WERI-Rb-1 (cell line): ENCODE results near the gene SLC35F4.

Experiments used
- DNase-seq: peaks from one replicate; pipeline ENCODE4 v3.0.0-alpha.2; 2020
- H3K27ac ChIP-seq: fragments of 250-450 bp; sonication (Bioruptor Pico); 2 replicates; pipeline ENCODE4 v1.5.1; 2020; ENCODE audit warnings: mild to moderate bottlenecking, moderate library complexity
- H3K27me3 ChIP-seq: fragments of 250-450 bp; sonication (Bioruptor Pico); 2 replicates; pipeline ENCODE4 v1.5.1; 2021; ENCODE audit warnings: mild to moderate bottlenecking, low read depth, moderate library complexity; ENCODE audit not compliant: insufficient read depth, severe bottlenecking
- H3K36me3 ChIP-seq: fragments of 250-450 bp; sonication (Bioruptor Pico); 2 replicates; pipeline ENCODE4 v1.5.1; 2020; ENCODE audit warnings: mild to moderate bottlenecking, moderate library complexity
- H3K4me3 ChIP-seq: 2 replicates; pipeline ENCODE4 v1.5.1; 2011; ENCODE audit warnings: low read depth, mild to moderate bottlenecking, control low read depth, low read length
- H3K9me3 ChIP-seq: fragments of 250-450 bp; sonication (Bioruptor Pico); 2 replicates; pipeline ENCODE4 v1.5.1; 2021; ENCODE audit warnings: mild to moderate bottlenecking, moderate library complexity; ENCODE audit not compliant: severe bottlenecking
- TF ChIP-seq, protein P1 (sequence below): IDR thresholded peaks from 2 replicates; pipeline ENCODE4 v1.5.1; 2011; ENCODE audit warnings: low read depth, mild to moderate bottlenecking, control low read depth, inconsistent platforms, low read length

SLC35F4 gene

DNA sequence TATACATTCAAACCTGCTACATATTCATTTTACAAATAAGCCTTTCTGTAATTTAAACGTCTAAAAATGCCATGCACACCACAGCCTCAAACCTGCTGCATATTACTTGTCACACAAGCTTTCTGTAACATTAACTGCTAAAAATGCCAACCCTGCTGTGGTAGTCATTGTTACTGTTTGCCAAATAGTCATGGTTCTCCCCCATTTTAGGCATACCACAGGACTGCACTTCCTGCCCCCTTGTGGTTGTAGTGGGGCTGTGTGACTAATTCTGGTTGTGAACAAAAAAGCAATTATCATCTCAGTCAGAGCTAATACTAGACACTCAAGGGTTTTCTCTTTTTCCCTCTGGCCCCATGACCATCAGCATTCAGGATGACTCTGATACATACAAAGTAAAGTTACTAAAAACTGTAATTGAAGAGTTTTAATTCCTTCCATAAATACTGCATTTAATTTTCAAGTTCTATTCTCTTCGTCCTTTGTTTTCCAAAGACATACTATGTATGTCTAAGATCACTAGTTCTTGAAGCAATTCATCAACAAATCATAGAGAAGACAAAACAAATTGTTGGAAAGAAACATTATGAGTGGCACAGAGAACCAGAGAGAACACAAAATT, 5.7 kb upstream of the SLC35F4 start:
- H3K27me3 ChIP-seq = no peaks in the 10 kb centered on the region
- no peak overlapping the region for H3K27ac ChIP-seq
- H3K4me3 ChIP-seq = no peak overlapping the region
- H3K9me3 ChIP-seq = no peaks in the 10 kb centered on the region
- peak; percentile 50 for DNase-seq
- TF ChIP-seq, protein P1, sequence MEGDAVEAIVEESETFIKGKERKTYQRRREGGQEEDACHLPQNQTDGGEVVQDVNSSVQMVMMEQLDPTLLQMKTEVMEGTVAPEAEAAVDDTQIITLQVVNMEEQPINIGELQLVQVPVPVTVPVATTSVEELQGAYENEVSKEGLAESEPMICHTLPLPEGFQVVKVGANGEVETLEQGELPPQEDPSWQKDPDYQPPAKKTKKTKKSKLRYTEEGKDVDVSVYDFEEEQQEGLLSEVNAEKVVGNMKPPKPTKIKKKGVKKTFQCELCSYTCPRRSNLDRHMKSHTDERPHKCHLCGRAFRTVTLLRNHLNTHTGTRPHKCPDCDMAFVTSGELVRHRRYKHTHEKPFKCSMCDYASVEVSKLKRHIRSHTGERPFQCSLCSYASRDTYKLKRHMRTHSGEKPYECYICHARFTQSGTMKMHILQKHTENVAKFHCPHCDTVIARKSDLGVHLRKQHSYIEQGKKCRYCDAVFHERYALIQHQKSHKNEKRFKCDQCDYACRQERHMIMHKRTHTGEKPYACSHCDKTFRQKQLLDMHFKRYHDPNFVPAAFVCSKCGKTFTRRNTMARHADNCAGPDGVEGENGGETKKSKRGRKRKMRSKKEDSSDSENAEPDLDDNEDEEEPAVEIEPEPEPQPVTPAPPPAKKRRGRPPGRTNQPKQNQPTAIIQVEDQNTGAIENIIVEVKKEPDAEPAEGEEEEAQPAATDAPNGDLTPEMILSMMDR = peak; percentile 78
- no peaks in the 10 kb centered on the region for H3K36me3 ChIP-seq

DNA sequence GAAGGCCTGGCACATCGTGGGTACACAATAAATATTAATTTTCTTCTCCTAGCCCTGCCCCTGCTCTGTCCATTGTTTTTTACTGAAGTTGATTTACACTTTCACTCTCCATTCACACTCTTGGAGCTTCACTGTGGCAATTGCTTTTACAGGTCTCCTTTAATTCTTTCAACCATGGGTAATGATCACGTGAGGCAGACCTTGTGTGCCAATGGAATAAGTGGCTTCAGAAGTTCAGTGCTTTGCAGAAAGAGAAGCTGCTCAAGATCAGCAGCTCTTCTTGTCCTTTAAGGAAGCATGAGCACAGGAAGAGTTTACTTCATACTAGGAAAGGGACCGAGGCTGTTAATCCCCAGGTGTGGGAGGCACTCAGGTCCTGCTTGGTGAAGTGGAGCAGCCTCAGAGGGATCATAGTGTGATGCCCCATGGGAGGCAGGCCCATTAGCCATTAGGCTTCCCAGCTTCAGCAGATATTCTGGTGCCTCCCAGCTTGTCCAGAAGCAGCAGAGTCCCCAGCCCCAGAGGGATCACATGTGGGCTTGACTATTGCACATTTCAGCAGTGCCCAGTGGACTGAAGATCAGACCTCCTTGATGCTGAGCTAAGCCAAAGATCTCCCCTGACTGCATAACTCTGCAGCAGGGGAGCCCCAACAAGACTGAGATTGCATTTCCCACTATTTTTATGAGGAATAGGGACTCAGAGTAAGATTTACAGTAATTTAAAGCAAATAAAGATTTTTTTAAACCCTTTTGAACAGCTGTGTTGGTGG, 5.0 kb upstream of the SLC35F4 start:
- Histone ChIP-seq H3K4me3 (no peak overlapping the region), H3K9me3 (no peaks in the 10 kb centered on the region), H3K36me3 (no peaks in the 10 kb centered on the region), H3K27ac (no peak overlapping the region), H3K27me3 (peaks cover 7% of the 10 kb centered on the region)
- TF ChIP-seq, protein P1 = no peak
- no peak for DNase-seq

DNA sequence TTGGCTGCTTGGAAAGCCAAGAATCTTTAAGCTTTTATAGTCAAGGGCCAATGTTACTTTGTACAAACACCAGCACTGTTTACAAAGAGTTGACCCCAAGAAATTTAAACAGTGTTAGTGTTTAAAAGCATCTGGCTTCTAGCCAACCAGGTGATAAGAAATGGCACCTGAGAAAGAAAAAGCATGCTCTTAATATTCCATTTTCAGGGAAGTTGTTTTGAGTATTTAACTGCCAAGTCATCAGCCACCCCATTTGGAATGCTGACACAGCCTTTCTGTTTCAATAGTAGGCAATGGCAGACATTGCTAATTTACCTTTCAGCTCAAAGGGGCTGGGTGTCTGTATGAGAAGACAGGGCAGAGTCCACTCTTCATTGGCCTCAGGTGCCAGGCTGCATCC, 3.7 kb upstream of the SLC35F4 start:
- Histone ChIP-seq H3K4me3 (no peak overlapping the region), H3K9me3 (no peaks in the 10 kb centered on the region), H3K36me3 (no peaks in the 10 kb centered on the region), H3K27ac (no peak overlapping the region), H3K27me3 (peaks cover 12% of the 10 kb centered on the region)
- no peak for DNase-seq
- TF ChIP-seq, protein P1 = no peak

DNA sequence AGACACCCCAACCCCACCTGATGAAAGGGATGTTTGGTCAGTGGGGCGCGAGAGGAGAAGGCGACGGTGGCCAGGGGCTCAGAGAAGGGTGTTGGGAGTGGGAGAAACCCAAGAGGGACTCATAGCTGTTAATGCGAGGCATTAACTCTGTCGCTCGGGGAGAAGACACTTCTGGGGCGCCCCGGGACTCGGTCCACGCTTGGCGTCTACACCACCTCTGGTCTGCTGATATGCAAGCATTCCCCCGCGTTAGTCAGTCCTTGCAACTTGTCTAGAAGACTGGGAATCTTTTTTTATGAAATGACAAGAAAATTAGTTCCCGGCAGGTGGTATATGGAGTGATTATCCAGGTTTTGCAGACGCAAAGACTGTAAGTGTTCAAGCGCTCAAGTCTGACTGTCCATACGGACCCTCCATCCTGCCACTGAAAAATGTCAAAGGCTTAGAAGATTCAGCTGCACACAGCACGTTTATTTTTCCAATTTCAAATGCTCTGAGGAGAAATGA, 360 bp upstream of the SLC35F4 start:
- H3K9me3 ChIP-seq = no peaks in the 10 kb centered on the region
- peak overlapping the region; percentile 72 for H3K4me3 ChIP-seq
- peaks cover 21% of the 10 kb centered on the region for H3K27me3 ChIP-seq
- H3K27ac ChIP-seq = no peak overlapping the region
- TF ChIP-seq, protein P1 = no peak
- peak; percentile 11 for DNase-seq
- H3K36me3 ChIP-seq = no peaks in the 10 kb centered on the region

DNA sequence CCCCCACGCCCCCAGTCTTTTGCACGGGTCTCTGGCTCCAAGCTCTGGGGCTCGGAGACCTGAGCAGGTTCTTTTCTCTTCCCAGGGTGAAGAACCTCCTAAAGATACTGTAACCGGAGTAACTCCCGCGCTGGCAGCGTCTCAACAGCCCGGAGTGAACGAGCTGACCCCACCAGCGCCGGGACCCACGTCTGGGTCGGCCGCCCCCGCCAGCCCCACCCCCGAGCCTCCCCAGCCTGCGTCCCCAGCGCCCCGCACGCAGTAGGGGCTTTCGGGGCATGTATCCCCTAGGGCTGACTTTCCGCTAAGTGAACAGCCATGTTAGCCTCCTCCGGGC, 858 bp downstream of the SLC35F4 start:
- H3K27ac ChIP-seq = no peak overlapping the region
- DNase-seq = no peak
- H3K4me3 ChIP-seq = peak overlapping the region; percentile 72
- no peaks in the 10 kb centered on the region for H3K36me3 ChIP-seq
- TF ChIP-seq, protein P1 = no peak
- peaks cover 21% of the 10 kb centered on the region for H3K27me3 ChIP-seq
- no peaks in the 10 kb centered on the region for H3K9me3 ChIP-seq
